Measurements from ENCODE around the gene ART5.
"Not testable (repeated sequence)": the region's sequence is repeated elsewhere in the genome, so short reads cannot be mapped to it uniquely, and the experiment has no call there.

ART5 gene

GRCh38 chr11:3616721-3617460 lies 24.9 kb downstream of the ART5 start:
- peak; percentile 46 for DNase-seq

- no peak for DNase-seq
Observed at GRCh38 chr11:3615998-3616397, 25.8 kb downstream of the ART5 start.

GRCh38 chr11:3614742-3615171 lies 27.0 kb downstream of the ART5 start:
- DNase-seq = no peak

- DNase-seq = no peak
Observed at GRCh38 chr11:3613998-3614741, 27.6 kb downstream of the ART5 start.

GRCh38 chr11:3611976-3612678 lies 29.7 kb downstream of the ART5 start:
- DNase-seq = no peak

GRCh38 chr11:3610846-3611245 lies 30.9 kb downstream of the ART5 start:
- no peak for DNase-seq

GRCh38 chr11:3609416-3610265 lies 32.2 kb downstream of the ART5 start:
- peak; percentile 12 for DNase-seq

GRCh38 chr11:3605771-3606203 lies 36.0 kb downstream of the ART5 start:
- DNase-seq = no peak

GRCh38 chr11:3605283-3605662 lies 36.5 kb downstream of the ART5 start:
- DNase-seq = no peak

GRCh38 chr11:3604167-3604566 lies 37.6 kb downstream of the ART5 start:
- no peak for DNase-seq

- DNase-seq = not testable (repeated sequence)
Observed at GRCh38 chr11:3600201-3600600, 41.6 kb downstream of the ART5 start.

- not testable (repeated sequence) for DNase-seq
Observed at GRCh38 chr11:3597743-3598142, 44.0 kb downstream of the ART5 start.

- DNase-seq = not testable (repeated sequence)
Observed at GRCh38 chr11:3591326-3591725, 50.5 kb downstream of the ART5 start.

GRCh38 chr11:3590193-3590592 lies 51.6 kb downstream of the ART5 start:
- DNase-seq = not testable (repeated sequence)

- not testable (repeated sequence) for DNase-seq
Observed at GRCh38 chr11:3588776-3589175, 53.0 kb downstream of the ART5 start.
